Measurements from ENCODE around the gene DLX2. TPM values are rescaled to one million over a fixed set of nuclear protein-coding genes. Genes with fewer than 3 reads are reported as not detected.

DLX2 gene
- total and polyA plus RNA-seq, 2 of the 13 experiments (the other 11 are each of a cell fraction or from before 2014, with no cell fraction given): 0.07 to 0.15 TPM

GRCh38 chr2:172052000-172052983 is 50.4 kb downstream of the DLX2 start (continued):
- TF ChIP-seq GLI4 (CRISPR knock-in tag; IDR thresholded peaks at IDR 0.05; ENCODE audit: borderline replicate concordance) (no peak), ZNF510 (CRISPR knock-in tag; IDR thresholded peaks at IDR 0.05; ENCODE audit: low read depth) (no peak), ZNF362 (CRISPR knock-in tag; IDR thresholded peaks at IDR 0.05; ENCODE audit: borderline replicate concordance) (peak; percentile 32; the same call in 1 of the 2 replicates), TCF7 (IDR thresholded peaks at IDR 0.05; ENCODE audit: low read depth) (peak; percentile 81), GLMP (CRISPR knock-in tag; IDR thresholded peaks at IDR 0.05; ENCODE audit: borderline replicate concordance) (no peak), ZNF274 (CRISPR knock-in tag; IDR thresholded peaks at IDR 0.05) (no peak), ZNF446 (CRISPR knock-in tag; IDR thresholded peaks at IDR 0.05) (no peak), ZNF337 (CRISPR knock-in tag; IDR thresholded peaks at IDR 0.05; ENCODE audit: borderline replicate concordance, low read depth) (peak; percentile 39; the same call in 1 of the 2 replicates), ZNF263 (CRISPR knock-in tag; IDR thresholded peaks at IDR 0.05) (no peak), SYNCRIP (IDR thresholded peaks at IDR 0.05; ENCODE audit: insufficient read depth, low read depth, low read length) (no peak), ATM (IDR thresholded peaks at IDR 0.05; ENCODE audit: borderline replicate concordance) (no peak)
- TF ChIP-seq, protein P1, sequence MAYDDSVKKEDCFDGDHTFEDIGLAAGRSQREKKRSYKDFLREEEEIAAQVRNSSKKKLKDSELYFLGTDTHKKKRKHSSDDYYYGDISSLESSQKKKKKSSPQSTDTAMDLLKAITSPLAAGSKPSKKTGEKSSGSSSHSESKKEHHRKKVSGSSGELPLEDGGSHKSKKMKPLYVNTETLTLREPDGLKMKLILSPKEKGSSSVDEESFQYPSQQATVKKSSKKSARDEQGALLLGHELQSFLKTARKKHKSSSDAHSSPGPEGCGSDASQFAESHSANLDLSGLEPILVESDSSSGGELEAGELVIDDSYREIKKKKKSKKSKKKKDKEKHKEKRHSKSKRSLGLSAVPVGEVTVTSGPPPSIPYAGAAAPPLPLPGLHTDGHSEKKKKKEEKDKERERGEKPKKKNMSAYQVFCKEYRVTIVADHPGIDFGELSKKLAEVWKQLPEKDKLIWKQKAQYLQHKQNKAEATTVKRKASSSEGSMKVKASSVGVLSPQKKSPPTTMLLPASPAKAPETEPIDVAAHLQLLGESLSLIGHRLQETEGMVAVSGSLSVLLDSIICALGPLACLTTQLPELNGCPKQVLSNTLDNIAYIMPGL (CRISPR knock-in tag; IDR thresholded peaks at IDR 0.05; ENCODE audit: borderline replicate concordance in 1 of 2, low read depth in 1 of 2): no peak; a peak in 2 of 4 replicates
- TF ChIP-seq, protein P2, sequence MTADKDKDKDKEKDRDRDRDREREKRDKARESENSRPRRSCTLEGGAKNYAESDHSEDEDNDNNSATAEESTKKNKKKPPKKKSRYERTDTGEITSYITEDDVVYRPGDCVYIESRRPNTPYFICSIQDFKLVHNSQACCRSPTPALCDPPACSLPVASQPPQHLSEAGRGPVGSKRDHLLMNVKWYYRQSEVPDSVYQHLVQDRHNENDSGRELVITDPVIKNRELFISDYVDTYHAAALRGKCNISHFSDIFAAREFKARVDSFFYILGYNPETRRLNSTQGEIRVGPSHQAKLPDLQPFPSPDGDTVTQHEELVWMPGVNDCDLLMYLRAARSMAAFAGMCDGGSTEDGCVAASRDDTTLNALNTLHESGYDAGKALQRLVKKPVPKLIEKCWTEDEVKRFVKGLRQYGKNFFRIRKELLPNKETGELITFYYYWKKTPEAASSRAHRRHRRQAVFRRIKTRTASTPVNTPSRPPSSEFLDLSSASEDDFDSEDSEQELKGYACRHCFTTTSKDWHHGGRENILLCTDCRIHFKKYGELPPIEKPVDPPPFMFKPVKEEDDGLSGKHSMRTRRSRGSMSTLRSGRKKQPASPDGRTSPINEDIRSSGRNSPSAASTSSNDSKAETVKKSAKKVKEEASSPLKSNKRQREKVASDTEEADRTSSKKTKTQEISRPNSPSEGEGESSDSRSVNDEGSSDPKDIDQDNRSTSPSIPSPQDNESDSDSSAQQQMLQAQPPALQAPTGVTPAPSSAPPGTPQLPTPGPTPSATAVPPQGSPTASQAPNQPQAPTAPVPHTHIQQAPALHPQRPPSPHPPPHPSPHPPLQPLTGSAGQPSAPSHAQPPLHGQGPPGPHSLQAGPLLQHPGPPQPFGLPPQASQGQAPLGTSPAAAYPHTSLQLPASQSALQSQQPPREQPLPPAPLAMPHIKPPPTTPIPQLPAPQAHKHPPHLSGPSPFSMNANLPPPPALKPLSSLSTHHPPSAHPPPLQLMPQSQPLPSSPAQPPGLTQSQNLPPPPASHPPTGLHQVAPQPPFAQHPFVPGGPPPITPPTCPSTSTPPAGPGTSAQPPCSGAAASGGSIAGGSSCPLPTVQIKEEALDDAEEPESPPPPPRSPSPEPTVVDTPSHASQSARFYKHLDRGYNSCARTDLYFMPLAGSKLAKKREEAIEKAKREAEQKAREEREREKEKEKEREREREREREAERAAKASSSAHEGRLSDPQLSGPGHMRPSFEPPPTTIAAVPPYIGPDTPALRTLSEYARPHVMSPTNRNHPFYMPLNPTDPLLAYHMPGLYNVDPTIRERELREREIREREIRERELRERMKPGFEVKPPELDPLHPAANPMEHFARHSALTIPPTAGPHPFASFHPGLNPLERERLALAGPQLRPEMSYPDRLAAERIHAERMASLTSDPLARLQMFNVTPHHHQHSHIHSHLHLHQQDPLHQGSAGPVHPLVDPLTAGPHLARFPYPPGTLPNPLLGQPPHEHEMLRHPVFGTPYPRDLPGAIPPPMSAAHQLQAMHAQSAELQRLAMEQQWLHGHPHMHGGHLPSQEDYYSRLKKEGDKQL (CRISPR knock-in tag; IDR thresholded peaks at IDR 0.05; ENCODE audit: low read depth): peak; percentile 90
- TF ChIP-seq, protein P3, sequence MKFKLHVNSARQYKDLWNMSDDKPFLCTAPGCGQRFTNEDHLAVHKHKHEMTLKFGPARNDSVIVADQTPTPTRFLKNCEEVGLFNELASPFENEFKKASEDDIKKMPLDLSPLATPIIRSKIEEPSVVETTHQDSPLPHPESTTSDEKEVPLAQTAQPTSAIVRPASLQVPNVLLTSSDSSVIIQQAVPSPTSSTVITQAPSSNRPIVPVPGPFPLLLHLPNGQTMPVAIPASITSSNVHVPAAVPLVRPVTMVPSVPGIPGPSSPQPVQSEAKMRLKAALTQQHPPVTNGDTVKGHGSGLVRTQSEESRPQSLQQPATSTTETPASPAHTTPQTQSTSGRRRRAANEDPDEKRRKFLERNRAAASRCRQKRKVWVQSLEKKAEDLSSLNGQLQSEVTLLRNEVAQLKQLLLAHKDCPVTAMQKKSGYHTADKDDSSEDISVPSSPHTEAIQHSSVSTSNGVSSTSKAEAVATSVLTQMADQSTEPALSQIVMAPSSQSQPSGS (CRISPR knock-in tag; IDR thresholded peaks at IDR 0.05): peak; percentile 91
- TF ChIP-seq, protein P4, sequence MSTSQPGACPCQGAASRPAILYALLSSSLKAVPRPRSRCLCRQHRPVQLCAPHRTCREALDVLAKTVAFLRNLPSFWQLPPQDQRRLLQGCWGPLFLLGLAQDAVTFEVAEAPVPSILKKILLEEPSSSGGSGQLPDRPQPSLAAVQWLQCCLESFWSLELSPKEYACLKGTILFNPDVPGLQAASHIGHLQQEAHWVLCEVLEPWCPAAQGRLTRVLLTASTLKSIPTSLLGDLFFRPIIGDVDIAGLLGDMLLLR (CRISPR knock-in tag; IDR thresholded peaks at IDR 0.05): no peak
